K562 (cell line): ENCODE data around the gene ZBTB46. TPM values are rescaled to one million over a fixed set of nuclear protein-coding genes. Genes with fewer than 3 reads are reported as not detected.

ENCODE experiments used
- ARID3B ChIP-seq: fragments of 250-450 bp; sonication (Bioruptor Pico); IDR thresholded peaks from 2 replicates; pipeline ENCODE4 v1.4.0; 2020; ENCODE audit warnings: borderline replicate concordance
- ARID4B ChIP-seq: sonication (generic); formaldehyde crosslinking; IDR thresholded peaks from 2 replicates; pipeline ENCODE4 v1.8.0; 2022; ENCODE audit warnings: mild to moderate bottlenecking, missing genetic modification reagents
- BCLAF1 ChIP-seq, 2 experiments: fragments of 450-650 bp in 1 of 2; IDR thresholded peaks; 2 replicates each; pipeline ENCODE4 v1.6.1; 2011 to 2017; ENCODE audit warnings: low read depth in 2 of 2, antibody characterized with exemption in 1 of 2, borderline replicate concordance in 1 of 2, low read length in 1 of 2, mild to moderate bottlenecking in 1 of 2, mixed read lengths in 1 of 2; ENCODE audit not compliant: control insufficient read depth in 1 of 2
- CC2D1A ChIP-seq: fragments of 450-650 bp; IDR thresholded peaks from 2 replicates; pipeline ENCODE4 v1.6.1; 2017; ENCODE audit warnings: mild to moderate bottlenecking
- ELK1 ChIP-seq: sonication (generic); formaldehyde crosslinking; IDR thresholded peaks from 2 replicates; pipeline ENCODE4 v1.8.1; 2022; ENCODE audit warnings: missing genetic modification reagents
- KLF10 ChIP-seq: fragments of 250-450 bp; sonication (Bioruptor Pico); IDR thresholded peaks from 2 replicates; pipeline ENCODE4 v1.6.1; 2021; ENCODE audit warnings: matching md5 sums
- MBD1 ChIP-seq: fragments of 250-450 bp; sonication (Bioruptor Pico); IDR thresholded peaks from 2 replicates; pipeline ENCODE4 v1.8.0; 2022; ENCODE audit warnings: inconsistent platforms
- MBD2 ChIP-seq: sonication (generic); IDR thresholded peaks from 2 replicates; pipeline ENCODE4 v1.6.1; 2016; ENCODE audit warnings: low read depth, borderline replicate concordance
- NEUROD1 ChIP-seq: fragments of 150-350 bp; IDR thresholded peaks from 2 replicates; pipeline ENCODE4 v1.6.1; 2014; ENCODE audit warnings: borderline replicate concordance, low read length, low read depth; ENCODE audit not compliant: partially characterized antibody
- ZBTB33 ChIP-seq: sonication (generic); formaldehyde crosslinking; IDR thresholded peaks from 2 replicates; pipeline ENCODE4 v1.8.1; 2023; ENCODE audit warnings: mild to moderate bottlenecking, missing genetic modification reagents
- ZNF785 ChIP-seq: fragments of 250-450 bp; sonication (Bioruptor Pico); IDR thresholded peaks from 2 replicates; pipeline ENCODE4 v1.4.0; 2020; ENCODE audit warnings: mild to moderate bottlenecking
- polyA plus RNA-seq, 8 experiments: library from polyadenylated mRNA; depleted of rRNA in 4 of 8; stranded (reverse) in 5 of 8; unstranded in 3 of 8; fragments of >200 nt; fragmentation: Nextera tagmentation in 2 of 8; fragmentation: Illumina TruSeq in 1 of 8; extraction: Ambion mirVana in 2 of 8; extraction: Trizol in 1 of 8; gene quantifications; 2 replicates each; pipeline versions ENCODE4 v1.2.1 to v1.2.3, GENCODE V29; 2011 to 2014; ENCODE audit warnings: inconsistent platforms in 1 of 8, missing spikeins in 1 of 8
- total RNA-seq, 7 experiments: library from RNA; depleted of rRNA in 6 of 7; stranded (reverse); fragments of >200 nt in 6 of 7; fragmentation: Illumina TruSeq in 2 of 7; extraction: Trizol in 2 of 7; gene quantifications; 2 replicates each; pipeline versions ENCODE4 v1.2.1 to v1.2.3, GENCODE V29; 2011 to 2021; ENCODE audit warnings: low replicate concordance in 1 of 7

Gene ZBTB46
- total and polyA plus RNA-seq, 9 of the 15 experiments (the other 6 are each of a cell fraction or from before 2014, with no cell fraction given) = 0.29 to 4.1 (median 1.1) TPM

GRCh38 chr20:63752411-63753101 lies 78.5 kb downstream of the ZBTB46 start (continued):
- TF ChIP-seq ARID3B (CRISPR knock-in tag) (no peak), ZBTB33 (CRISPR knock-in tag) (peak; percentile 99), MBD1 (CRISPR knock-in tag) (0 out of 2 replicates have a peak, but pooled peaks have one; percentile 46), KLF10 (CRISPR knock-in tag) (no peak), NEUROD1 (no peak), CC2D1A (no peak), ZNF785 (CRISPR knock-in tag) (no peak), ARID4B (CRISPR knock-in tag) (no peak), BCLAF1 (IDR thresholded peaks at IDR 0.05; ENCODE audit: borderline replicate concordance in 1 of 2, control insufficient read depth in 1 of 2, low read depth in 2 of 2, low read length in 1 of 2) (no peak), ELK1 (CRISPR knock-in tag) (no peak), MBD2 (0 out of 2 replicates have a peak, but pooled peaks have one; percentile 11)
